ENCODE measurements around the gene NSUN3. TPM values are rescaled to one million over a fixed set of nuclear protein-coding genes. Genes with fewer than 3 reads are reported as not detected.

NSUN3 gene
- 10 to 100 TPM in 7 of 9 donors, 1 to 10 TPM in 2; 5.1 to 18.9 (median 12.4) TPM for total RNA-seq
- polyA plus RNA-seq = 10 to 100 TPM in 1 of 3 donors, 1 to 10 TPM in 2; 3.1 to 15.2 (median 5.2) TPM
- long read RNA-seq, donor 1, partial matches to known transcripts = 0 of 2 reads
- long read RNA-seq, donor 1, other reads (novel, unspliced or antisense) = 0 of 2 reads
- long read RNA-seq, donor 2, transcript NSUN3-201 (6 exons, 3,289 nt) = major isoform, 6 of 6 reads
- long read RNA-seq, donor 2, partial matches to known transcripts = 0 of 6 reads
- long read RNA-seq, donor 2, other reads (novel, unspliced or antisense) = 0 of 6 reads
- long read RNA-seq, donor 3, partial matches to known transcripts = 0 of 3 reads
- long read RNA-seq, donor 3, other reads (novel, unspliced or antisense) = 0 of 3 reads
- long read RNA-seq, donor 4, transcript NSUN3-201 (6 exons, 3,289 nt) = major isoform, 5 of 6 reads
- long read RNA-seq, donor 4, partial matches to known transcripts = 0 of 6 reads
- long read RNA-seq, donor 4, other reads (novel, unspliced or antisense) = 0 of 6 reads
- long read RNA-seq, donor 5, transcript NSUN3-201 (6 exons, 3,289 nt) = major isoform, 5 of 8 reads
- long read RNA-seq, donor 5, partial matches to known transcripts = 0 of 8 reads
- long read RNA-seq, donor 5, other reads (novel, unspliced or antisense) = 3 of 8 reads
- long read RNA-seq, donor 6, transcript NSUN3-201 (6 exons, 3,289 nt) = major isoform, 5 of 9 reads
- long read RNA-seq, donor 6, partial matches to known transcripts = 2 of 9 reads
- long read RNA-seq, donor 6, other reads (novel, unspliced or antisense) = 1 of 9 reads
- long read RNA-seq, donor 7, partial matches to known transcripts = 5 of 7 reads
- long read RNA-seq, donor 7, other reads (novel, unspliced or antisense) = 0 of 7 reads
- long read RNA-seq, donor 8, partial matches to known transcripts = 0 of 3 reads
- long read RNA-seq, donor 8, other reads (novel, unspliced or antisense) = 0 of 3 reads
- long read RNA-seq, donor 9, partial matches to known transcripts = 0 of 1 reads
- long read RNA-seq, donor 9, other reads (novel, unspliced or antisense) = 0 of 1 reads
- long read RNA-seq, donor 10 = 0 reads

DNA sequence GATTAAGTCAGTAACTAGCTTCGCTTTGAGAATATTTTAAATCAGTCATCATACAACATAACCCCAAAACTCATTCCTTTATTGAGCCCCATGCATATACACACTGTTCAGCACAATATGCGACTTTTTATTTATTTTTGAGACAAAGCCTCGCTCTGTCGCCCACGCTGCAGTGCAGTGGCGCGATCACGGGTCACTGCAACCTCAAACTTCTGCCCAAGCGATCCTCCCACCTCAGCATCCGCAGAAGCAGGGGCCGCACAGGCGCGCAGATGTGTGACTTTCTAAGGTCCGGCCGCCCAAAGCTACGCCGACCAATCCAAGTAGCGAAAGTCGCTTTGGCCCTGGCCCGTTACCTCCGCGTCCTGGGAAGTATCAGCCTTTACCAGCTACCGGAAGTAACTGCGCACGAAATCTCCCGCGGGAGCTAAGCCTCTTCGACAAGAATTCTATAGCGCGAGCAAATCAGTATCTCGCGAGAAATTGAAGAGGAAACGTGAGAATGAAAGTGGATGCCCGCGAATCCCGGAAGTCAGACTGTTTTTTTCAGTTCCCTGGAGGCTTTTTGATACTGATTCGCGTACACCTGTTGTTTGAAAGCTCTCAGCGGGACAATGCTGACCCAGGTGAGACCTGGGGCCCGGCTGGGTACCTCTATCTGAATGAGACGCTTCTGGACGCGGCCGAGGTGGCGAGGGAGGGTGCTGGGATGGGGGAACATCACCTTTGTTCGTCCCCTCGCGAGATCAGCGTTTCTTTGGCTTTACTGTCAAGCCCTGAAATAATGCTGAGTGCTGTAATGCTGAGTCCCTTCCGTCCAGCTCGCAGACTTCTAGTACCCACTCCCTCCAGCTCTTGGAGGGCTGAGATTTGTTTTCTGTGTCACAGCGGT, at the start of gene NSUN3, which contains the start of gene DHFR2:
Gene NSUN3 (plus strand): TSS at position 549 of the 892 bp plus-strand sequence. CDS start 66 bp downstream, at position 615.
Gene DHFR2 (minus strand): TSS at position 404 of the 892 bp plus-strand sequence. CDS start 1,405 bp downstream, outside the sequence.
- TF ChIP-seq, protein P1, sequence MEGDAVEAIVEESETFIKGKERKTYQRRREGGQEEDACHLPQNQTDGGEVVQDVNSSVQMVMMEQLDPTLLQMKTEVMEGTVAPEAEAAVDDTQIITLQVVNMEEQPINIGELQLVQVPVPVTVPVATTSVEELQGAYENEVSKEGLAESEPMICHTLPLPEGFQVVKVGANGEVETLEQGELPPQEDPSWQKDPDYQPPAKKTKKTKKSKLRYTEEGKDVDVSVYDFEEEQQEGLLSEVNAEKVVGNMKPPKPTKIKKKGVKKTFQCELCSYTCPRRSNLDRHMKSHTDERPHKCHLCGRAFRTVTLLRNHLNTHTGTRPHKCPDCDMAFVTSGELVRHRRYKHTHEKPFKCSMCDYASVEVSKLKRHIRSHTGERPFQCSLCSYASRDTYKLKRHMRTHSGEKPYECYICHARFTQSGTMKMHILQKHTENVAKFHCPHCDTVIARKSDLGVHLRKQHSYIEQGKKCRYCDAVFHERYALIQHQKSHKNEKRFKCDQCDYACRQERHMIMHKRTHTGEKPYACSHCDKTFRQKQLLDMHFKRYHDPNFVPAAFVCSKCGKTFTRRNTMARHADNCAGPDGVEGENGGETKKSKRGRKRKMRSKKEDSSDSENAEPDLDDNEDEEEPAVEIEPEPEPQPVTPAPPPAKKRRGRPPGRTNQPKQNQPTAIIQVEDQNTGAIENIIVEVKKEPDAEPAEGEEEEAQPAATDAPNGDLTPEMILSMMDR (IDR thresholded peaks at IDR 0.05) = no peak
- TF ChIP-seq POLR2A (IDR thresholded peaks at IDR 0.05) = peak; percentile 37 to 80
- DNase-seq = peak; percentile 90 to 98 (median 95)
- Histone ChIP-seq H3K36me3 (replicated peaks in 1 of 2) (no peaks in the 10 kb centered on the region), H3K9me3 (replicated peaks in 1 of 3) (no peaks in the 10 kb centered on the region), H3K4me3 (peak within 1 kb of the TSS; percentile 19 to 89 (median 67)), H3K27me3 (no peaks in the 10 kb centered on the region), H3K4me1 (replicated peaks in 1 of 2) (peaks cover 8 to 20% of the 10 kb centered on the region in 2 donors), H3K27ac (peak within 1 kb of the TSS; percentile 66 to 94 (median 91))
- 0% methylated on average over 33 to 52 of the region's 52 CpGs for WGBS, 4 donors
- intact Hi-C loops (cut with DNase I) = loop anchor here (10.0 kb wide), 1 partner anchor 58 kb away; no protein-coding TSS in a partner anchor

DNA sequence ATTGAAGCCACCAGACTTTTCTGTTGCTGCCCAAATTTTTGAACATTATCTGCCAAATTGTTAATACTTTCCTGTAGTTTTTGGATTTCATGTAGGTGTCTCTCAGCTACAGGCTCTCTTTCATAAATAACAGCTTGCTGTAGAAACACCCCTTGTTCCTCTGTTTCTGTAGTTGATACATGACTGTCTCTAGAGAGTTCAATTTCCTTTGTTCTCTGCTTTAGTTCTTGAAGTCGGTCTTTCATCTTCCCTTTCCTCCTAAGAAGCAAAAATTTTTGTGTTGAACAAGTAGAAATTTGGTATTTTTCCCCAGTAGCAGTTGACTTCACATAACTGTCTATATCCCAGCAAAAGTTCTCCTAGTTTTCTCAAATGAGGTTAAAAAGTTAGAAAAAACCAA, 47.8 kb upstream of the NSUN3 start:
- no peak for TF ChIP-seq POLR2A (IDR thresholded peaks at IDR 0.05)
- TF ChIP-seq, protein P1 (IDR thresholded peaks at IDR 0.05) = no peak
- H3K9me3 ChIP-seq (replicated peaks in 1 of 3) = peaks cover 0 to 6% (median 0%) of the 10 kb centered on the region in 3 donors
- WGBS, 4 donors = 86 to 92% (median 90%) methylated on average over 1 of the region's 1 CpG
- no peaks in the 10 kb centered on the region for H3K36me3 ChIP-seq (replicated peaks in 1 of 2)
- no peak overlapping the region for H3K27ac ChIP-seq
- H3K27me3 ChIP-seq = no peaks in the 10 kb centered on the region
- no peaks in the 10 kb centered on the region for H3K4me1 ChIP-seq (replicated peaks in 1 of 2)
- no peak for DNase-seq
- no peak overlapping the region for H3K4me3 ChIP-seq
- intact Hi-C loops (cut with DNase I) = no loop called here

DNA sequence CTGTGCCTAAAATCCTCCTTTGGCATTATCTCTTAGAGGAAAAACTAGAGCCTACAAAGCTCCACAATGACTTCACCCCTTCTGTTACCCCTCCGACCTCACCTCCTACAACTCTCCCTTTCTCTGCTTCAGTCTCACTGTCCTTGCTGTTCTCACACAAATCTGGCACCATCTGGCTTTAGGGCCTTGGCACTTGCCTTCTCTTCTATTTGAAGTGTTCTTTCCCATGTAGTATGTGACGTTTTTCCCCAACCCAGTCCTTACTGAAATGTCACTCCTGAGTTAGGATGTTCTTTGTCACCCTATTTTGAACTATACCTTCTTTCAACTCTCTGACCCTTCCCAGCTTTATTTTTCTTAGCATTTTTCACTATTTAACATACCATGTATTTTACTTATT, 43.2 kb upstream of the NSUN3 start:
- DNase-seq = no peak
- WGBS, 4 donors = 79 to 89% (median 84%) methylated on average over 2 of the region's 2 CpGs
- TF ChIP-seq POLR2A (IDR thresholded peaks at IDR 0.05) = no peak
- TF ChIP-seq, protein P1 (IDR thresholded peaks at IDR 0.05) = no peak
- H3K4me3 ChIP-seq = no peak overlapping the region
- no peak overlapping the region for H3K27ac ChIP-seq
- H3K4me1 ChIP-seq (replicated peaks in 1 of 2) = no peaks in the 10 kb centered on the region
- intact Hi-C loops (cut with DNase I) = no loop called here
- no peaks in the 10 kb centered on the region for H3K27me3 ChIP-seq
- peaks cover 0 to 5% (median 0%) of the 10 kb centered on the region in 3 donors for H3K9me3 ChIP-seq (replicated peaks in 1 of 3)
- H3K36me3 ChIP-seq (replicated peaks in 1 of 2) = no peaks in the 10 kb centered on the region

Data from adrenal gland (tissue), 19 donors.